ENCODE data around the gene RNF151.

Gene RNF151

DNA sequence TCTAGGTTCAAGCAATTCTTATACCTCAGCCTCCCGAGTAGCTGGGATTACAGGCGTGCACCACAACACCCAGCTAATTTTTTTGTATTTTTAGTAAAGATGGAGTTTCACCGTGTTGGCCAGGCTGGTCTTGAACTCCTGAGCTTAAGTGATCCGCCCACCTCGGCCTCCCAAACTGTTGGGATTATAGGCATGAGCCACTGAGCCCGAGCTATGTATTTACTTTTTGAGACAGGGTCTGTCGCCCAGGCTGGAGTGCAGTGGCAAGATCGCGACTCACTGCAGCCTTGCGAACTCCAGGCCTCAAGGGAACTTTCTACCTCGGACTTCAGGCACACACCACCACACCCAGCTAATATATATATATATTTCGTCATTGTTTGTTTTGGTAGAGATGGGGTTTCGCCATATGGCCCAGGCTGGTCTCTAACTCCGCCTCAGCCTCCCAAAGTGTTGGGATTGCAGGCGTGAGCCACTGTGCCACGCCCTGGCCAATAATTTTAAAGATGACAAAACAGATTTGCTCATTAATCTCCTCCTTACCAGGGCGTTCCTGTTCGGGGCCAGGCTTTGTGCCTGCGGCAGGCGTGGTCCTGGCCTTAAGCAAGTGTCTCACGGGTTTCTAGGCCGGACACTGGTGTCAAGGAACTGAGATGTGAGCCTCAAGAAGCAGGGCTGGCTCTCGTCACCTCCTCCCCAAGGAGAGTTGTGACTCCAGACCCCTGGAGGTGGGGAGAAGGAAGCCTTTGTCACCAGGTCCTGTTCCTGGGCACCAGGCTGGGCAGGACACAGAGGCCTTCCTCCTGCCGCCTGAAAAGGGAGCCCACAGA, 48.7 kb downstream of the RNF151 start:
- DNase-seq (ENCODE audit: low read depth): peak; percentile 69

GRCh38 chr16:2015947-2016208, 49.2 kb downstream of the RNF151 start:
- H3K4me3 ChIP-seq (ENCODE audit: control insufficient read depth, low read depth, low read length): no peak overlapping the region
- DNase-seq (ENCODE audit: low read depth): no peak
- TF ChIP-seq CTCF (conservative IDR thresholded peaks at IDR 0.05; ENCODE audit: control insufficient read depth, insufficient read depth, low read depth, low read length): no peak

More for the DNA sequence above, 48.7 kb downstream of the RNF151 start:
- TF ChIP-seq CTCF (conservative IDR thresholded peaks at IDR 0.05; ENCODE audit: control insufficient read depth, insufficient read depth, low read depth, low read length): no peak
- H3K4me3 ChIP-seq (ENCODE audit: control insufficient read depth, low read depth, low read length): no peak overlapping the region

DNA sequence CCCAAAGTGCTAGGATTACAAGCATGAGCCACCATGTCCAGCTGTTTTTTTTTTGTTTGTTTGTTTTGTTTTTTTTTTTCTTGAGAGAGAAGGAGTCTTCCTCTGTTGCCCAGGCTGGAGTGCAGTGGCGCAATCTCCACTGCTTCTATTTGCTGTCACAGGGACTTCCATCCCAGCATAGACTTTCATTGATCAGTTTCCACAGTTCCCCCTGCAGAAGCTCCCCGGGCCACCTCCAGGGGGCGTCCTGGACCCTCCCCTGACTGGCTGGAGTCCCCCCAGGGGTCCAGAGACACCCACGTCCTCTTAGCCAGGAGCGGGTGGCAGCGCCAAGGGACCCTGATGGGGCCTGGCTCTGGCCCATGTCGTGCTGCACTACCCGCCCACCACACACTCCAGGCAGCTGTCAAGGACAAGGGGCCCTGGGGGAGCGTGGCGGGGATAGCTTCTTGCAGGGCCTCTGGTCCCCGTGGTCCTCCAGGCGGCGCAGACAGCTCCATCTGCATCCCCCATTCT, 49.8 kb downstream of the RNF151 start:
- TF ChIP-seq CTCF (conservative IDR thresholded peaks at IDR 0.05; ENCODE audit: control insufficient read depth, insufficient read depth, low read depth, low read length): peak; percentile 43
- DNase-seq (ENCODE audit: low read depth): no peak
- no peak overlapping the region for H3K4me3 ChIP-seq (ENCODE audit: control insufficient read depth, low read depth, low read length)
